ENCODE data around the gene FRMD4A.

DNA sequence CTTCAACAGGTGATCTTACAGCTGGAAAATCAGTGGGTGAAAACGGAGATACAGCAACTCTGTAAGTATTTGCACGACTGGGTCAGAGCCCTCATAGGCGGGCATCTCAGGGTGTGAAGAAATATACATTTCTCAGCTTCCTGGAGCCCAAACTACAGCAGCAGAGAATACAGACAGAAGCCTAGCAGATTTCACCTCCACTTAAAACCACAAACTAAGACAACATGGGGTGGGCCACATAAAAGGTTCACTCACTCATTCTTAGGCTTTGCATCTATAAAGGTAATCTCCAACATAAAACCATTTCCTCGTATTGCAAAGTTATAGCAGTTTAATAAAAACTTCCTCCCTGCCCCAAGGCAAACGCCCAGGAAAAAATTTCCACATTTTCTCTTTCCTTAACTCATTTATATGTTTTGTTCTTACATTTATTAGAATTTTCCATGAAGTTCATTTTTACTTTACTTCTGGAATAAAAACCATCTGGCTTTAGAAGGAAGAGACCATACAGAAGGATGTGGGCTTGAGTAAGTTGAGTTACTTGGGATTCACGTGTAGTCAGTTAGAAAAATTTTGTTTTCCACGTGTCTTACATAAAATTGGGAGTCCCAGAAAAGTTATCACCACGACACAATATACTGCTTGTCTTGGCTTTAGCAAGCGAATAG is 327.1 kb downstream of the FRMD4A start:
- no peak for TF ChIP-seq POLR2A (IDR thresholded peaks at IDR 0.05)
- TF ChIP-seq, protein P1, sequence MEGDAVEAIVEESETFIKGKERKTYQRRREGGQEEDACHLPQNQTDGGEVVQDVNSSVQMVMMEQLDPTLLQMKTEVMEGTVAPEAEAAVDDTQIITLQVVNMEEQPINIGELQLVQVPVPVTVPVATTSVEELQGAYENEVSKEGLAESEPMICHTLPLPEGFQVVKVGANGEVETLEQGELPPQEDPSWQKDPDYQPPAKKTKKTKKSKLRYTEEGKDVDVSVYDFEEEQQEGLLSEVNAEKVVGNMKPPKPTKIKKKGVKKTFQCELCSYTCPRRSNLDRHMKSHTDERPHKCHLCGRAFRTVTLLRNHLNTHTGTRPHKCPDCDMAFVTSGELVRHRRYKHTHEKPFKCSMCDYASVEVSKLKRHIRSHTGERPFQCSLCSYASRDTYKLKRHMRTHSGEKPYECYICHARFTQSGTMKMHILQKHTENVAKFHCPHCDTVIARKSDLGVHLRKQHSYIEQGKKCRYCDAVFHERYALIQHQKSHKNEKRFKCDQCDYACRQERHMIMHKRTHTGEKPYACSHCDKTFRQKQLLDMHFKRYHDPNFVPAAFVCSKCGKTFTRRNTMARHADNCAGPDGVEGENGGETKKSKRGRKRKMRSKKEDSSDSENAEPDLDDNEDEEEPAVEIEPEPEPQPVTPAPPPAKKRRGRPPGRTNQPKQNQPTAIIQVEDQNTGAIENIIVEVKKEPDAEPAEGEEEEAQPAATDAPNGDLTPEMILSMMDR (IDR thresholded peaks at IDR 0.05) = no peak
